K562 treated with DMSO at 1 percent for 24 hours (cell line): ENCODE measurements around the gene LMO7. TPM values are rescaled to one million over a fixed set of nuclear protein-coding genes. Genes with fewer than 3 reads are reported as not detected.

Experiments used
- total RNA-seq: library from RNA; unstranded; fragments of 300-600 nt; gene quantifications from 2 replicates; pipeline ENCODE4 v1.2.3, GENCODE V29; 2022; ENCODE audit warnings: low read depth; ENCODE audit not compliant: insufficient read depth

Gene LMO7
- total RNA-seq: 4.2 and 5.8 TPM in 2 replicates

GRCh38 chr13:75635828-75636435, at the start of gene LMO7:
LMO7 (plus strand) TSS chr13:75636330; CDS start chr13:75636658, 328 bp downstream.

Other genes starting within 250 kb of the LMO7 start
- 4.5 and 4.7 TPM in 2 replicates for gene TBC1D4, start 154.2 kb upstream of the LMO7 start, total RNA-seq
- gene COMMD6, start 98.5 kb upstream of the LMO7 start, total RNA-seq: 49.8 and 75.8 TPM in 2 replicates
- gene UCHL3, start 86.5 kb upstream of the LMO7 start, total RNA-seq: 33.4 and 35.8 TPM in 2 replicates